Neural cell (in vitro differentiated cells): ENCODE results near the gene RASL11A. TPM values are rescaled to one million over a fixed set of nuclear protein-coding genes. Genes with fewer than 3 reads are reported as not detected.

ENCODE experiments used
- H2AFZ ChIP-seq: fragments of 200-600, 300-800 bp; sonication (generic), shearing (Covaris generic); 2 replicates; pipeline ENCODE4 v1.6.0; 2014; ENCODE audit warnings: low read depth, mild to moderate bottlenecking, antibody characterized with exemption, low read length, moderate library complexity
- H3F3A ChIP-seq: fragments of 200-600 bp; shearing (Covaris generic); 2 replicates; pipeline ENCODE4 v1.6.1; 2016; ENCODE audit warnings: mild to moderate bottlenecking, moderate library complexity, mixed read lengths, antibody characterized with exemption, low read length; ENCODE audit not compliant: insufficient read depth, poor library complexity, severe bottlenecking
- H3K27ac ChIP-seq: fragments of 200-600, 300-800 bp; sonication (generic), shearing (Covaris generic); 2 replicates; pipeline ENCODE4 v1.5.1; 2014; ENCODE audit warnings: mild to moderate bottlenecking, low read length, moderate library complexity
- H3K27me3 ChIP-seq: fragments of 300-800, 200-600 bp; sonication (generic), shearing (Covaris generic); 2 replicates; pipeline ENCODE4 v1.6.0; 2014; ENCODE audit warnings: mild to moderate bottlenecking, low read depth, low read length, moderate library complexity; ENCODE audit not compliant: insufficient read depth
- H3K36me3 ChIP-seq: fragments of 300-800, 200-600 bp; sonication (generic), shearing (Covaris generic); 2 replicates; pipeline ENCODE4 v1.5.1; 2014; ENCODE audit warnings: mild to moderate bottlenecking, antibody characterized with exemption, low read length, moderate library complexity; ENCODE audit not compliant: insufficient read depth
- H3K4me2 ChIP-seq: fragments of 300-800, 200-600 bp; sonication (generic), shearing (Covaris generic); 2 replicates; pipeline ENCODE4 v1.6.0; 2014; ENCODE audit warnings: mild to moderate bottlenecking, low read length
- H3K4me3 ChIP-seq: fragments of 300-800, 200-600 bp; sonication (generic), shearing (Covaris generic); 2 replicates; pipeline ENCODE4 v1.5.1; 2014; ENCODE audit warnings: mild to moderate bottlenecking, low read length, moderate library complexity
- H3K79me2 ChIP-seq: fragments of 200-600 bp; shearing (Covaris generic); replicated peaks from 2 replicates; pipeline ENCODE4 v1.6.0; 2014; ENCODE audit warnings: mild to moderate bottlenecking, low read length, moderate library complexity; ENCODE audit not compliant: insufficient read depth
- H3K9ac ChIP-seq: fragments of 300-800, 200-600 bp; sonication (generic), shearing (Covaris generic); 2 replicates; pipeline ENCODE4 v1.6.1; 2016; ENCODE audit warnings: mild to moderate bottlenecking, low read length, mixed read lengths
- H3K9me2 ChIP-seq: fragments of 200-600 bp; shearing (Covaris generic); 2 replicates; pipeline ENCODE4 v1.6.1; 2016; ENCODE audit warnings: mild to moderate bottlenecking, low read length, mixed read lengths; ENCODE audit not compliant: insufficient read depth
- H3K9me3 ChIP-seq: fragments of 200-600, 300-800 bp; sonication (generic), shearing (Covaris generic); 2 replicates; pipeline ENCODE4 v1.6.1; 2016; ENCODE audit warnings: mild to moderate bottlenecking, mixed run types, low read length, moderate library complexity, mixed read lengths
- H4K20me1 ChIP-seq: fragments of 200-600 bp; shearing (Covaris generic); 2 replicates; pipeline ENCODE4 v1.6.1; 2016; ENCODE audit warnings: mild to moderate bottlenecking, mixed run types; ENCODE audit not compliant: insufficient read depth
- EP300 ChIP-seq: fragments of 450-650 bp; conservative IDR thresholded peaks from 2 replicates; pipeline ENCODE4 v1.6.1; 2014; ENCODE audit warnings: antibody characterized with exemption, mild to moderate bottlenecking, moderate library complexity; ENCODE audit not compliant: poor library complexity, severe bottlenecking
- EZH2 ChIP-seq: fragments of 200-600, 300-800 bp; shearing (Covaris generic), sonication (generic); IDR thresholded peaks from 2 replicates; pipeline ENCODE4 v1.6.1; 2014; ENCODE audit warnings: antibody characterized with exemption, low read length, borderline replicate concordance, mild to moderate bottlenecking; ENCODE audit not compliant: insufficient read depth, poor library complexity, severe bottlenecking
- MXI1 ChIP-seq: fragments of 450-650 bp; conservative IDR thresholded peaks from 2 replicates; pipeline ENCODE4 v1.6.1; 2014; ENCODE audit warnings: antibody characterized with exemption, mild to moderate bottlenecking; ENCODE audit not compliant: poor library complexity, severe bottlenecking
- POLR2AphosphoS5 ChIP-seq: IDR thresholded peaks from 2 replicates; pipeline ENCODE4 v1.6.1; 2012
- RAD21 ChIP-seq: fragments of 450-650 bp; conservative IDR thresholded peaks from 2 replicates; pipeline ENCODE4 v1.6.1; 2014; ENCODE audit warnings: antibody characterized with exemption, mild to moderate bottlenecking, moderate library complexity
- SMC3 ChIP-seq: fragments of 450-650 bp; conservative IDR thresholded peaks from 2 replicates; pipeline ENCODE4 v1.6.1; 2014; ENCODE audit warnings: antibody characterized with exemption, mild to moderate bottlenecking, moderate library complexity; ENCODE audit not compliant: poor library complexity
- TAF1 ChIP-seq: IDR thresholded peaks from 2 replicates; pipeline ENCODE4 v1.6.1; 2012; ENCODE audit warnings: low read depth
- polyA plus RNA-seq: library from polyadenylated mRNA; depleted of rRNA; stranded (reverse); fragments of >200 nt; gene quantifications from 2 replicates; pipeline ENCODE4 v1.2.3, GENCODE V29; 2014
- TF ChIP-seq, protein P1 (sequence below): IDR thresholded peaks from 2 replicates; pipeline ENCODE4 v1.6.1; 2012; ENCODE audit warnings: borderline replicate concordance
- TF ChIP-seq, protein P2 (sequence below): fragments of 450-650 bp; IDR thresholded peaks from 2 replicates; pipeline ENCODE4 v1.5.1; 2014; ENCODE audit warnings: antibody characterized with exemption, mild to moderate bottlenecking, moderate library complexity; ENCODE audit not compliant: poor library complexity, severe bottlenecking

Gene RASL11A
- polyA plus RNA-seq, 1 donor from 2014 or later, result 1.7 TPM

DNA sequence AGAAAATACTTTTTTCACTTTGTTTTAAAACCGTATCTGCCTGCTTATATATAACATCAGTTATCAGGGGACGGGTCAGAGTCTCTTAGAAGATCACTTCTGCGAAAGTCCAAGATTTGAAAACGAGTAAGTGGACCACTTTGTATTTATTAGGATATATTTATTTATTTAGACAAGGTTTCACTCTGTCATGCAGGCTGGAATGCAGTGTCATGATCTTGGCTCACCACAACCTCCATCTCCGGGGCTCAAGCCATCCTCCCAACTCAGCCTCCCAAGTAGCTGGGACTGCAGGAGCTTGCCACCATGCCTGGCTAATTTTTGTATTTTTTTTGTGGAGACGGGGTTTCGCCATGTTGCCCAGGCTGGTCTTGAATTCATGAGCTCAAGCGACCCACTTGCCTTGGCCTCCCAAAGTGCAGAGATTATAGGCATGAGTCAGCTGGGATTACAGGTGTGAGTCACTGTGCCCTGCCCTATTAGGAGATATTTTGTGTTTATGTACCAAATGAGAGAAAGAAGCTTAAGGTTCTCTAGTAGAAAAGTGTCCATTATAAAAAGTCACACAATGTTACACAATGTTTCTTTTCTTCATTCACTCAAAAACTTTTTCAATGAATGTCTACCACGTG lies 39.5 kb downstream of the RASL11A start:
- H3K4me3 ChIP-seq, result no peak overlapping the region
- H4K20me1 ChIP-seq, result no peaks in the 10 kb centered on the region
- no peak overlapping the region for H3K4me2 ChIP-seq
- no peaks in the 10 kb centered on the region for H3K36me3 ChIP-seq
- H3F3A ChIP-seq, result no peaks in the 10 kb centered on the region
- no peak for TF ChIP-seq EP300
- TF ChIP-seq TAF1, result no peak
- no peak for TF ChIP-seq RAD21
- TF ChIP-seq SMC3, result no peak
- TF ChIP-seq, protein P1, sequence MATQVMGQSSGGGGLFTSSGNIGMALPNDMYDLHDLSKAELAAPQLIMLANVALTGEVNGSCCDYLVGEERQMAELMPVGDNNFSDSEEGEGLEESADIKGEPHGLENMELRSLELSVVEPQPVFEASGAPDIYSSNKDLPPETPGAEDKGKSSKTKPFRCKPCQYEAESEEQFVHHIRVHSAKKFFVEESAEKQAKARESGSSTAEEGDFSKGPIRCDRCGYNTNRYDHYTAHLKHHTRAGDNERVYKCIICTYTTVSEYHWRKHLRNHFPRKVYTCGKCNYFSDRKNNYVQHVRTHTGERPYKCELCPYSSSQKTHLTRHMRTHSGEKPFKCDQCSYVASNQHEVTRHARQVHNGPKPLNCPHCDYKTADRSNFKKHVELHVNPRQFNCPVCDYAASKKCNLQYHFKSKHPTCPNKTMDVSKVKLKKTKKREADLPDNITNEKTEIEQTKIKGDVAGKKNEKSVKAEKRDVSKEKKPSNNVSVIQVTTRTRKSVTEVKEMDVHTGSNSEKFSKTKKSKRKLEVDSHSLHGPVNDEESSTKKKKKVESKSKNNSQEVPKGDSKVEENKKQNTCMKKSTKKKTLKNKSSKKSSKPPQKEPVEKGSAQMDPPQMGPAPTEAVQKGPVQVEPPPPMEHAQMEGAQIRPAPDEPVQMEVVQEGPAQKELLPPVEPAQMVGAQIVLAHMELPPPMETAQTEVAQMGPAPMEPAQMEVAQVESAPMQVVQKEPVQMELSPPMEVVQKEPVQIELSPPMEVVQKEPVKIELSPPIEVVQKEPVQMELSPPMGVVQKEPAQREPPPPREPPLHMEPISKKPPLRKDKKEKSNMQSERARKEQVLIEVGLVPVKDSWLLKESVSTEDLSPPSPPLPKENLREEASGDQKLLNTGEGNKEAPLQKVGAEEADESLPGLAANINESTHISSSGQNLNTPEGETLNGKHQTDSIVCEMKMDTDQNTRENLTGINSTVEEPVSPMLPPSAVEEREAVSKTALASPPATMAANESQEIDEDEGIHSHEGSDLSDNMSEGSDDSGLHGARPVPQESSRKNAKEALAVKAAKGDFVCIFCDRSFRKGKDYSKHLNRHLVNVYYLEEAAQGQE, result no peak
- TF ChIP-seq POLR2AphosphoS5, result no peak
- no peak for TF ChIP-seq MXI1
- TF ChIP-seq EZH2, result no peak
- TF ChIP-seq, protein P2, sequence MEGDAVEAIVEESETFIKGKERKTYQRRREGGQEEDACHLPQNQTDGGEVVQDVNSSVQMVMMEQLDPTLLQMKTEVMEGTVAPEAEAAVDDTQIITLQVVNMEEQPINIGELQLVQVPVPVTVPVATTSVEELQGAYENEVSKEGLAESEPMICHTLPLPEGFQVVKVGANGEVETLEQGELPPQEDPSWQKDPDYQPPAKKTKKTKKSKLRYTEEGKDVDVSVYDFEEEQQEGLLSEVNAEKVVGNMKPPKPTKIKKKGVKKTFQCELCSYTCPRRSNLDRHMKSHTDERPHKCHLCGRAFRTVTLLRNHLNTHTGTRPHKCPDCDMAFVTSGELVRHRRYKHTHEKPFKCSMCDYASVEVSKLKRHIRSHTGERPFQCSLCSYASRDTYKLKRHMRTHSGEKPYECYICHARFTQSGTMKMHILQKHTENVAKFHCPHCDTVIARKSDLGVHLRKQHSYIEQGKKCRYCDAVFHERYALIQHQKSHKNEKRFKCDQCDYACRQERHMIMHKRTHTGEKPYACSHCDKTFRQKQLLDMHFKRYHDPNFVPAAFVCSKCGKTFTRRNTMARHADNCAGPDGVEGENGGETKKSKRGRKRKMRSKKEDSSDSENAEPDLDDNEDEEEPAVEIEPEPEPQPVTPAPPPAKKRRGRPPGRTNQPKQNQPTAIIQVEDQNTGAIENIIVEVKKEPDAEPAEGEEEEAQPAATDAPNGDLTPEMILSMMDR, result no peak
- no peaks in the 10 kb centered on the region for H3K79me2 ChIP-seq
- H3K9me3 ChIP-seq, result no peaks in the 10 kb centered on the region
- no peaks in the 10 kb centered on the region for H3K27me3 ChIP-seq
- no peak overlapping the region for H3K9ac ChIP-seq
- no peaks in the 10 kb centered on the region for H3K9me2 ChIP-seq
- H3K27ac ChIP-seq, result no peak overlapping the region
- no peak overlapping the region for H2AFZ ChIP-seq

DNA sequence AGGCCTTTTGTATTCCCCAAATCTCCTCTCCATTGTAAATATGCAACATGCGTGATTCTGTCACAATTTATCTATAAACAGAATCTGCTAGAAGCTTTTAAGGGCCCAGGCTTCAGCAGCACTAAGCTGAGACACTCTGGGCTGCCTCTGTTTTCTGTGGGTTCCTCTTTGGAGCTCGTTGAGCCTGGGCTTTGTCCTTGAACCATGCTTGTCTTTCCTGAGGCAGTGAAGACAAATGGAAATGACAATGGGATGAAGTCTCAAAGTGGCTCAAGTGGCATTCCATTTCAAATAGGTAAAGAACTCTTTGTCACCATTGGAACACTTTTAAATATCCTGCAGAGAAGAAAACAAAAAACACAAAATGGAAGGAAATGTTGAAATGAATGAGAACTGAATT lies 40.3 kb downstream of the RASL11A start:
- Histone ChIP-seq H4K20me1 (no peaks in the 10 kb centered on the region), H3K27ac (no peak overlapping the region), H3K9ac (no peak overlapping the region), H3K9me2 (no peaks in the 10 kb centered on the region), H3K4me3 (no peak overlapping the region), H3K79me2 (no peaks in the 10 kb centered on the region), H3F3A (no peaks in the 10 kb centered on the region), H3K9me3 (no peaks in the 10 kb centered on the region), H2AFZ (no peak overlapping the region), H3K27me3 (no peaks in the 10 kb centered on the region), H3K4me2 (no peak overlapping the region), H3K36me3 (no peaks in the 10 kb centered on the region)
- no peak for TF ChIP-seq SMC3
- TF ChIP-seq POLR2AphosphoS5, result no peak
- no peak for TF ChIP-seq TAF1
- no peak for TF ChIP-seq RAD21
- TF ChIP-seq, protein P1, result no peak
- TF ChIP-seq EP300, result no peak
- TF ChIP-seq, protein P2, result no peak
- TF ChIP-seq EZH2, result no peak
- no peak for TF ChIP-seq MXI1
